ENCODE results near the gene DEFB127. TPM values are rescaled to one million over a fixed set of nuclear protein-coding genes. Genes with fewer than 3 reads are reported as not detected.

DEFB127 gene
- total RNA-seq, 2 donors from 2014 or later, result not detected

DNA sequence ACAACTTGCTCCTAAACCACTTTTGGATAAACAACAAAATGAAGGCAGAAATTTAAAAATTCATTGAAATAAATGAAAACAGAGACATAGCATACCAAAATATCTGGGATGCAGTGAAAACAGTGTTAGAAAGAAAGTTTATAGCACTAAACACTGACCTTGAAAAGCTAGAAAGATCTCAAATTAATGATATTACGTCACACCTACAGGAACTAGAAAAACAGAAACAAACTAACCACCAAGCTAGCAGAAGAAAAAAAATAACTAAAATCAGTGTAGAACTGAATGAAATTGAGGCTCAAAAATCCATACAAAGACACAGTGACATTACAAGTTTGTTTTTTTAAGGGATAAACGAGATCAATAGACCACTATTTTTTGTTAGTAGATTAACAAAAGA, 27.0 kb downstream of the DEFB127 start:
- TF ChIP-seq, protein P1, sequence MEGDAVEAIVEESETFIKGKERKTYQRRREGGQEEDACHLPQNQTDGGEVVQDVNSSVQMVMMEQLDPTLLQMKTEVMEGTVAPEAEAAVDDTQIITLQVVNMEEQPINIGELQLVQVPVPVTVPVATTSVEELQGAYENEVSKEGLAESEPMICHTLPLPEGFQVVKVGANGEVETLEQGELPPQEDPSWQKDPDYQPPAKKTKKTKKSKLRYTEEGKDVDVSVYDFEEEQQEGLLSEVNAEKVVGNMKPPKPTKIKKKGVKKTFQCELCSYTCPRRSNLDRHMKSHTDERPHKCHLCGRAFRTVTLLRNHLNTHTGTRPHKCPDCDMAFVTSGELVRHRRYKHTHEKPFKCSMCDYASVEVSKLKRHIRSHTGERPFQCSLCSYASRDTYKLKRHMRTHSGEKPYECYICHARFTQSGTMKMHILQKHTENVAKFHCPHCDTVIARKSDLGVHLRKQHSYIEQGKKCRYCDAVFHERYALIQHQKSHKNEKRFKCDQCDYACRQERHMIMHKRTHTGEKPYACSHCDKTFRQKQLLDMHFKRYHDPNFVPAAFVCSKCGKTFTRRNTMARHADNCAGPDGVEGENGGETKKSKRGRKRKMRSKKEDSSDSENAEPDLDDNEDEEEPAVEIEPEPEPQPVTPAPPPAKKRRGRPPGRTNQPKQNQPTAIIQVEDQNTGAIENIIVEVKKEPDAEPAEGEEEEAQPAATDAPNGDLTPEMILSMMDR (conservative IDR thresholded peaks at IDR 0.05), result no peak
- Histone ChIP-seq H3K27ac (ENCODE audit: low read depth, low read length) (no peak overlapping the region), H3K4me1 (ENCODE audit: control insufficient read depth, insufficient read depth, low read length) (no peaks in the 10 kb centered on the region), H3K9ac (ENCODE audit: extremely low read depth, low read length, poor library complexity, severe bottlenecking) (no peak overlapping the region), H3K36me3 (ENCODE audit: control insufficient read depth, insufficient read depth, low read length) (no peaks in the 10 kb centered on the region), H3K9me3 (ENCODE audit: control insufficient read depth, low read length) (no peaks in the 10 kb centered on the region), H3K4me3 (ENCODE audit: low read length) (no peak overlapping the region), H3K27me3 (ENCODE audit: control insufficient read depth, insufficient read depth, low read length, poor library complexity, severe bottlenecking) (no peaks in the 10 kb centered on the region)
- Mint-ChIP-seq H3K4me3 (no peak overlapping the region), H3K4me1 (no peaks in the 10 kb centered on the region), H3K9me3 (peaks cover 19% of the 10 kb centered on the region), H3K27me3 (ENCODE audit: insufficient read depth) (no peaks in the 10 kb centered on the region), H3K27ac (no peak overlapping the region), H3K36me3 (ENCODE audit: low read depth) (peaks cover 14% of the 10 kb centered on the region)
- DNase-seq, result no peak
- no CpG with 5 or more reads among the region's 2 CpGs for WGBS, 2 experiments (ENCODE audit: insufficient coverage in 1 of 2, insufficient read length in 1 of 2)

GRCh38 chr20:187733-188132, 30.5 kb downstream of the DEFB127 start:
- Histone ChIP-seq H3K9me3 (ENCODE audit: control insufficient read depth, low read length) (peaks cover 12% of the 10 kb centered on the region), H3K27ac (ENCODE audit: low read depth, low read length) (no peak overlapping the region), H3K9ac (ENCODE audit: extremely low read depth, low read length, poor library complexity, severe bottlenecking) (no peak overlapping the region), H3K4me1 (ENCODE audit: control insufficient read depth, insufficient read depth, low read length) (no peaks in the 10 kb centered on the region), H3K36me3 (ENCODE audit: control insufficient read depth, insufficient read depth, low read length) (no peaks in the 10 kb centered on the region), H3K4me3 (ENCODE audit: low read length) (no peak overlapping the region), H3K27me3 (ENCODE audit: control insufficient read depth, insufficient read depth, low read length, poor library complexity, severe bottlenecking) (no peaks in the 10 kb centered on the region)
- Mint-ChIP-seq H3K27ac (no peak overlapping the region), H3K27me3 (ENCODE audit: insufficient read depth) (no peaks in the 10 kb centered on the region), H3K36me3 (ENCODE audit: low read depth) (peaks cover 13% of the 10 kb centered on the region), H3K4me3 (no peak overlapping the region), H3K9me3 (peaks cover 33% of the 10 kb centered on the region), H3K4me1 (no peaks in the 10 kb centered on the region)
- TF ChIP-seq, protein P1 (conservative IDR thresholded peaks at IDR 0.05), result no peak
- no peak for DNase-seq
- WGBS, 2 experiments (ENCODE audit: insufficient coverage in 1 of 2, insufficient read length in 1 of 2), result 82% methylated on average over 2 of the region's 2 CpGs; no CpG with 5 or more reads in 1 of the 2 experiments

GRCh38 chr20:189611-190010, 32.4 kb downstream of the DEFB127 start, which contains the start of gene DEFB128:
DEFB128 (minus strand) TSS chr20:189711; CDS start chr20:189623, 88 bp downstream.
- Mint-ChIP-seq H3K27me3 (ENCODE audit: insufficient read depth) (no peaks in the 10 kb centered on the region), H3K9me3 (peaks cover 24% of the 10 kb centered on the region), H3K4me1 (no peaks in the 10 kb centered on the region), H3K36me3 (ENCODE audit: low read depth) (peaks cover 8% of the 10 kb centered on the region), H3K27ac (no peak within 1 kb of the TSS), H3K4me3 (no peak within 1 kb of the TSS)
- 60 to 73% methylated on average over 1 to 7 of the region's 7 CpGs for whole genome bisulfite sequencing, 2 experiments (ENCODE audit: insufficient coverage in 1 of 2, insufficient read length in 1 of 2)
- TF ChIP-seq, protein P1 (conservative IDR thresholded peaks at IDR 0.05), result no peak
- H3K9ac ChIP-seq (ENCODE audit: extremely low read depth, low read length, poor library complexity, severe bottlenecking), result no peak within 1 kb of the TSS
- no peak within 1 kb of the TSS for H3K4me3 ChIP-seq (ENCODE audit: low read length)
- H3K4me1 ChIP-seq (ENCODE audit: control insufficient read depth, insufficient read depth, low read length), result no peaks in the 10 kb centered on the region
- no peaks in the 10 kb centered on the region for H3K36me3 ChIP-seq (ENCODE audit: control insufficient read depth, insufficient read depth, low read length)
- no peak for DNase-seq
- H3K27me3 ChIP-seq (ENCODE audit: control insufficient read depth, insufficient read depth, low read length, poor library complexity, severe bottlenecking), result no peaks in the 10 kb centered on the region
- H3K9me3 ChIP-seq (ENCODE audit: control insufficient read depth, low read length), result peaks cover 12% of the 10 kb centered on the region
- no peak within 1 kb of the TSS for H3K27ac ChIP-seq (ENCODE audit: low read depth, low read length)
